Measurements from ENCODE around the gene R3HDM1. TPM values are rescaled to one million over a fixed set of nuclear protein-coding genes. Genes with fewer than 3 reads are reported as not detected.

The R3HDM1 gene
- total RNA-seq, 1 donor from 2014 or later, result 60.4 TPM

DNA sequence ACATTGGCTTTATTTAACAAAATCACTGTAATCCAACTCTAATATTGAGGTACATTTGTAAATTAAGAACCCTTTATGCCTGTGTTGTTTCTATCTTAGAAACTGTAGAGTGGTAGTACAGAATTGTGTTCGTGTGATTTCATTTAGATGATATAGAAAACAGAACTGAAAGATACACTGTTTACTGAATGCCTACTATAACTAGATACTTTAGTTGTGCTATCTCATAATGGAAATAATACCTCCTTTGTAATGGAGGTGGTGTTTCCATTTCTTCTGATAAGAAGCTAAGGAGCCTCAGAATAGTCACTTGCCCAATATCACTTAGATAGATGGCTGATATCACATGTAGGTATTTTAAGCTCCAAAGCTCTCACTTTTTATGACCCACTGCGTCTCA, 147.8 kb downstream of the R3HDM1 start:
- Mint-ChIP-seq H3K9me3 (ENCODE audit: low read depth) (no peaks in the 10 kb centered on the region), H3K4me1 (ENCODE audit: low read depth) (peaks cover 12% of the 10 kb centered on the region), H3K27ac (no peak overlapping the region)

DNA sequence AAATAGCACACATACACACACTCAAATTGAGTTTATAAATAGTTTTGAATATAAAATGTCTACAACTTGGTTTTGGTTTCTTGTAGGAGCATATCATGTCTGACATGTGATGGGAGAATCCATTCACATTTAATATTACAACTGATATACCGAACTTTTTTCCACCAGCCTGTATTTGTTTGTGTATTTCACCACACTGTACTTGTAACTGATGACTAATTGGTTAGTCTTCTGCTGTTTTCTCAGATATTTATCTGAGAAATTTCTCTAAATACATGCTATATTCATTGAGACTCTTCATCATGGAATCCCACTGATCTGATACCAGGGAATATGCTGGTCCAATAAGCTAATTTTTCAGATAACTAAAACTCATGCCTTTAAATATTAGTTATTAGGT, 154.1 kb downstream of the R3HDM1 start:
- Mint-ChIP-seq H3K27me3 (no peaks in the 10 kb centered on the region), H3K27ac (no peak overlapping the region), H3K9me3 (ENCODE audit: low read depth) (no peaks in the 10 kb centered on the region), H3K4me3 (ENCODE audit: low read depth) (no peak overlapping the region), H3K36me3 (ENCODE audit: insufficient read depth) (peaks cover 22% of the 10 kb centered on the region), H3K4me1 (ENCODE audit: low read depth) (no peaks in the 10 kb centered on the region)
- no peak for DNase-seq (ENCODE audit: low spot score, unreplicated experiment)
- TF ChIP-seq, protein P1, sequence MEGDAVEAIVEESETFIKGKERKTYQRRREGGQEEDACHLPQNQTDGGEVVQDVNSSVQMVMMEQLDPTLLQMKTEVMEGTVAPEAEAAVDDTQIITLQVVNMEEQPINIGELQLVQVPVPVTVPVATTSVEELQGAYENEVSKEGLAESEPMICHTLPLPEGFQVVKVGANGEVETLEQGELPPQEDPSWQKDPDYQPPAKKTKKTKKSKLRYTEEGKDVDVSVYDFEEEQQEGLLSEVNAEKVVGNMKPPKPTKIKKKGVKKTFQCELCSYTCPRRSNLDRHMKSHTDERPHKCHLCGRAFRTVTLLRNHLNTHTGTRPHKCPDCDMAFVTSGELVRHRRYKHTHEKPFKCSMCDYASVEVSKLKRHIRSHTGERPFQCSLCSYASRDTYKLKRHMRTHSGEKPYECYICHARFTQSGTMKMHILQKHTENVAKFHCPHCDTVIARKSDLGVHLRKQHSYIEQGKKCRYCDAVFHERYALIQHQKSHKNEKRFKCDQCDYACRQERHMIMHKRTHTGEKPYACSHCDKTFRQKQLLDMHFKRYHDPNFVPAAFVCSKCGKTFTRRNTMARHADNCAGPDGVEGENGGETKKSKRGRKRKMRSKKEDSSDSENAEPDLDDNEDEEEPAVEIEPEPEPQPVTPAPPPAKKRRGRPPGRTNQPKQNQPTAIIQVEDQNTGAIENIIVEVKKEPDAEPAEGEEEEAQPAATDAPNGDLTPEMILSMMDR (IDR thresholded peaks at IDR 0.05; ENCODE audit: unreplicated experiment), result no peak

More for the DNA sequence above, 147.8 kb downstream of the R3HDM1 start:
- TF ChIP-seq, protein P1 (IDR thresholded peaks at IDR 0.05; ENCODE audit: unreplicated experiment), result no peak
- H3K27me3 Mint-ChIP-seq, result no peaks in the 10 kb centered on the region
- peaks cover 27% of the 10 kb centered on the region for H3K36me3 Mint-ChIP-seq (ENCODE audit: insufficient read depth)
- H3K4me3 Mint-ChIP-seq (ENCODE audit: low read depth), result no peak overlapping the region
- no peak for DNase-seq (ENCODE audit: low spot score, unreplicated experiment)

DNA sequence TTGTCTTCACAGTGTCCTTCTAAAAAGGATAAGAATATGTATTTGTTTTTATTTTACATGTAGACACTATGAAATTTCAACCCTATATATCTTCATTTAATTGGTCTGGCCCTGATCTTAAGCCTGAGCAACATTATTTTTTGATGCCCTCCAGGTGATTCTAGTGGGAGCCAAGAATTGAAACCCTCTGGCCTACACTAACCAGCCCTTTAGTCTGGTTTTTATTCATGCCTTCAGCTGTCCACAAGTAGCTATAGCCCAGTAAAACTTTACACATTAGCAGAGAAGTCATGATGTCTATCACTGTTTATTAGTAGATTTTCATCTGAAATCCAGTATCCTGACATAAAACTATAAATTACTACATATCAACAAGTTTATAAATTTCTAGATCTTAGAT, 157.7 kb downstream of the R3HDM1 start:
- Mint-ChIP-seq H3K9me3 (ENCODE audit: low read depth) (no peaks in the 10 kb centered on the region), H3K27me3 (no peaks in the 10 kb centered on the region), H3K4me3 (ENCODE audit: low read depth) (no peak overlapping the region), H3K36me3 (ENCODE audit: insufficient read depth) (peaks cover 10% of the 10 kb centered on the region), H3K4me1 (ENCODE audit: low read depth) (no peaks in the 10 kb centered on the region), H3K27ac (no peak overlapping the region)
- no peak for DNase-seq (ENCODE audit: low spot score, unreplicated experiment)
- TF ChIP-seq, protein P1 (IDR thresholded peaks at IDR 0.05; ENCODE audit: unreplicated experiment), result no peak

DNA sequence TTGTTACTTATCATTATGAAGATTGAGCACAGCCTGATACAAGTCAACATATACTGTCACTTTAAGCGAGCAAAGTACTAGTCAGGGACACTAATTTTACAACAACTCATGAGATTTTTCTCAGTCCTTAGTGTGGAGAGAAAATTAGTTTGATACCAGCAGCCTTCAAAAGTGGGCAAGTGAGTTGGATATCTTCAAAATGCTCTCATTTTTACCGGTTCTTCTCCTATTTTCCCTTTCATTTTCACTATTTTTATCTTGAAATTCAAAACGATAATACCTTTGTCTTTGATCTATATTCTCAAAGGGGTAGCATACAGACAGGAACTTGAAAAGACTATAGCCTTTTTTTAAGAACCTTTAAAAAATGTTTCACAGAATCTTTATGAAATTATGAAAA, 158.4 kb downstream of the R3HDM1 start:
- H3K27me3 Mint-ChIP-seq, result no peaks in the 10 kb centered on the region
- H3K27ac Mint-ChIP-seq, result peak overlapping the region; percentile 59
- no peaks in the 10 kb centered on the region for H3K4me1 Mint-ChIP-seq (ENCODE audit: low read depth)
- H3K36me3 Mint-ChIP-seq (ENCODE audit: insufficient read depth), result peaks cover 10% of the 10 kb centered on the region
- H3K4me3 Mint-ChIP-seq (ENCODE audit: low read depth), result no peak overlapping the region
- DNase-seq (ENCODE audit: low spot score, unreplicated experiment), result no peak
- no peaks in the 10 kb centered on the region for H3K9me3 Mint-ChIP-seq (ENCODE audit: low read depth)
- TF ChIP-seq, protein P1 (IDR thresholded peaks at IDR 0.05; ENCODE audit: unreplicated experiment), result no peak

DNA sequence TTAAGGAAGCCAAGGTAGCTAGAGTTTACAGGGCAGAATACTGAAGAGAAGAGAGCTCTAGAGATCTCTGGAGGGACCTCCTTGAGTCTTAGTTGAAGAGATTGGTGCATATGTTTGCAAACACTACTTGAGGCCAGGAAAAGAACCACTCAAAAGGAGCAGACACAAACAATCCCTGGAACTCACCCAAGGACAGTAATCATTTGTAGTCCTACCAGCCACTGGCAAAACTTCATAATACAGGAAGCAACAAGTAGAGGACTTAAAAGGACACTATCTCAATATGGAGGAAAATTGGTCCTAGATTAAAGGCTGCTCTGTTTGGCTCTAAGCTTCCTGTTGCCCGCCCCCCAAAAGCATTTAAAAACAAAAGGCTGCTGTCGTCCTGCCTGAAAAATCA, 163.4 kb downstream of the R3HDM1 start:
- Mint-ChIP-seq H3K27me3 (no peaks in the 10 kb centered on the region), H3K4me1 (ENCODE audit: low read depth) (peaks cover 2% of the 10 kb centered on the region), H3K36me3 (ENCODE audit: insufficient read depth) (peaks cover 11% of the 10 kb centered on the region), H3K27ac (peak overlapping the region; percentile 15), H3K4me3 (ENCODE audit: low read depth) (no peak overlapping the region), H3K9me3 (ENCODE audit: low read depth) (no peaks in the 10 kb centered on the region)
- TF ChIP-seq, protein P1 (IDR thresholded peaks at IDR 0.05; ENCODE audit: unreplicated experiment), result no peak
- no peak for DNase-seq (ENCODE audit: low spot score, unreplicated experiment)
